ENCODE measurements around the gene CDC42BPB. TPM values are rescaled to one million over a fixed set of nuclear protein-coding genes. Genes with fewer than 3 reads are reported as not detected.

The CDC42BPB gene
- total RNA-seq, 2 experiments from 2014 or later = 6.6 to 7.6 TPM

- no peaks in the 10 kb centered on the region for H3K9me3 ChIP-seq (ENCODE audit: control insufficient read depth in 1 of 2, insufficient read depth in 1 of 2, low read length in 2 of 2)
- H3K4me1 Mint-ChIP-seq (ENCODE audit: low read depth) = no peaks in the 10 kb centered on the region
- ATAC-seq (ENCODE audit: poor library complexity) (no peak), DNase-seq (no peak)
- ChIA-PET POLR2A (no interaction called here), CTCF (interaction anchor here (0.6 kb wide), 1 partner anchor 361 kb away, joined by 3 read pairs; no protein-coding TSS in a partner anchor)
- intact Hi-C loops (cut with DNase I, micrococcal nuclease) = no loop called here
- H3K36me3 ChIP-seq (ENCODE audit: insufficient read depth, low read length) = no peaks in the 10 kb centered on the region
- no peaks in the 10 kb centered on the region for H3K27me3 ChIP-seq (ENCODE audit: control insufficient read depth in 1 of 2, insufficient read depth in 2 of 2, low read length in 2 of 2)
- no peaks in the 10 kb centered on the region for H3K27me3 Mint-ChIP-seq
- H3K27ac Mint-ChIP-seq = no peak overlapping the region
- no peak overlapping the region for H3K27ac ChIP-seq (ENCODE audit: low read depth in 1 of 2, low read length in 2 of 2)
- H3K36me3 Mint-ChIP-seq (ENCODE audit: low read depth) = peaks cover 7% of the 10 kb centered on the region
- H3K4me3 ChIP-seq (ENCODE audit: low read length) = no peak overlapping the region
- no peaks in the 10 kb centered on the region for H3K9me3 Mint-ChIP-seq
- H3K4me1 ChIP-seq (ENCODE audit: insufficient read depth, low read length) = no peaks in the 10 kb centered on the region
- no peak overlapping the region for H3K4me3 Mint-ChIP-seq
- TF ChIP-seq, protein P1, sequence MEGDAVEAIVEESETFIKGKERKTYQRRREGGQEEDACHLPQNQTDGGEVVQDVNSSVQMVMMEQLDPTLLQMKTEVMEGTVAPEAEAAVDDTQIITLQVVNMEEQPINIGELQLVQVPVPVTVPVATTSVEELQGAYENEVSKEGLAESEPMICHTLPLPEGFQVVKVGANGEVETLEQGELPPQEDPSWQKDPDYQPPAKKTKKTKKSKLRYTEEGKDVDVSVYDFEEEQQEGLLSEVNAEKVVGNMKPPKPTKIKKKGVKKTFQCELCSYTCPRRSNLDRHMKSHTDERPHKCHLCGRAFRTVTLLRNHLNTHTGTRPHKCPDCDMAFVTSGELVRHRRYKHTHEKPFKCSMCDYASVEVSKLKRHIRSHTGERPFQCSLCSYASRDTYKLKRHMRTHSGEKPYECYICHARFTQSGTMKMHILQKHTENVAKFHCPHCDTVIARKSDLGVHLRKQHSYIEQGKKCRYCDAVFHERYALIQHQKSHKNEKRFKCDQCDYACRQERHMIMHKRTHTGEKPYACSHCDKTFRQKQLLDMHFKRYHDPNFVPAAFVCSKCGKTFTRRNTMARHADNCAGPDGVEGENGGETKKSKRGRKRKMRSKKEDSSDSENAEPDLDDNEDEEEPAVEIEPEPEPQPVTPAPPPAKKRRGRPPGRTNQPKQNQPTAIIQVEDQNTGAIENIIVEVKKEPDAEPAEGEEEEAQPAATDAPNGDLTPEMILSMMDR (IDR thresholded peaks at IDR 0.05) = no peak
Observed at GRCh38 chr14:102999227-102999895, 58.0 kb downstream of the CDC42BPB start.

GRCh38 chr14:102998393-102998792 is 59.0 kb downstream of the CDC42BPB start:
- ChIA-PET POLR2A (no interaction called here), CTCF (no interaction called here)
- Histone ChIP-seq H3K4me1 (ENCODE audit: insufficient read depth, low read length) (no peaks in the 10 kb centered on the region), H3K36me3 (ENCODE audit: insufficient read depth, low read length) (no peaks in the 10 kb centered on the region), H3K27me3 (ENCODE audit: control insufficient read depth in 1 of 2, insufficient read depth in 2 of 2, low read length in 2 of 2) (no peaks in the 10 kb centered on the region), H3K4me3 (ENCODE audit: low read length) (no peak overlapping the region), H3K27ac (ENCODE audit: low read depth in 1 of 2, low read length in 2 of 2) (no peak overlapping the region), H3K9me3 (ENCODE audit: control insufficient read depth in 1 of 2, insufficient read depth in 1 of 2, low read length in 2 of 2) (no peaks in the 10 kb centered on the region)
- Mint-ChIP-seq H3K4me1 (ENCODE audit: low read depth) (no peaks in the 10 kb centered on the region), H3K9me3 (no peaks in the 10 kb centered on the region), H3K36me3 (ENCODE audit: low read depth) (peaks cover 7% of the 10 kb centered on the region), H3K27ac (no peak overlapping the region), H3K27me3 (no peaks in the 10 kb centered on the region), H3K4me3 (no peak overlapping the region)
- DNase-seq = no peak
- TF ChIP-seq, protein P1 (IDR thresholded peaks at IDR 0.05) = no peak
- ATAC-seq (ENCODE audit: poor library complexity) = no peak
- intact Hi-C loops (cut with DNase I, micrococcal nuclease) = no loop called here

DNA sequence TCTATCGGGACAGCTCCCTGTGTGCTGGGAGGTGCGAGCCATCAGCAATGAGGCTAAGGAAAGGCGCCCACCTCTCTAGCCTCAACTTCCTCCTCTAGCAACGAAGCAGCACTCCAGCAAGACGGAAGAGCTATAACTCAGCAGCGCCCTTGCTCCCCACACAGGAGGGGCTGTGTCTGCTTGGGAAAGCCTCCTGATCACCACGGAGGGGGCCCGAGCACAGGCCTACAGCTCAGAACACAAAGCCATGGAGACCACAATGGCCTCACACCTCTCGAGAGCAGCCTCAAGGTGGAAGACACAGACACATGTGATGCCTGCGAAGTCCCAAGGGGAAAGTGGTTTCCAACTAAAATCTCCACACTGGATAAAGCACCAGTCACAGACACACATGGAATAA is 60.4 kb downstream of the CDC42BPB start:
- no peak for ATAC-seq (ENCODE audit: poor library complexity)
- CTCF ChIA-PET = no interaction called here
- no peak overlapping the region for H3K27ac Mint-ChIP-seq

More for the DNA sequence above, 60.4 kb downstream of the CDC42BPB start:
- DNase-seq = no peak
- peaks cover 7% of the 10 kb centered on the region for H3K36me3 Mint-ChIP-seq (ENCODE audit: low read depth)
- Histone ChIP-seq H3K9me3 (ENCODE audit: control insufficient read depth in 1 of 2, insufficient read depth in 1 of 2, low read length in 2 of 2) (no peaks in the 10 kb centered on the region), H3K27me3 (ENCODE audit: control insufficient read depth in 1 of 2, insufficient read depth in 2 of 2, low read length in 2 of 2) (no peaks in the 10 kb centered on the region), H3K4me3 (ENCODE audit: low read length) (no peak overlapping the region), H3K27ac (ENCODE audit: low read depth in 1 of 2, low read length in 2 of 2) (no peak overlapping the region), H3K4me1 (ENCODE audit: insufficient read depth, low read length) (no peaks in the 10 kb centered on the region), H3K36me3 (ENCODE audit: insufficient read depth, low read length) (no peaks in the 10 kb centered on the region)
- TF ChIP-seq, protein P1 (IDR thresholded peaks at IDR 0.05) = no peak
- no peaks in the 10 kb centered on the region for H3K27me3 Mint-ChIP-seq
- no peaks in the 10 kb centered on the region for H3K9me3 Mint-ChIP-seq
- H3K4me3 Mint-ChIP-seq = no peak overlapping the region
- POLR2A ChIA-PET = no interaction called here
- intact Hi-C loops (cut with DNase I, micrococcal nuclease) = no loop called here
- no peaks in the 10 kb centered on the region for H3K4me1 Mint-ChIP-seq (ENCODE audit: low read depth)
